Subcutaneous abdominal adipose tissue (tissue), 5 donors: ENCODE results near the gene TNFSF12.

Source experiments
- H3K27ac ChIP-seq: one replicate; pipeline ENCODE4 v1.7.0; 2013; ENCODE audit warnings: low read depth, mild to moderate bottlenecking, inconsistent platforms, low read length, moderate library complexity
- H3K27me3 ChIP-seq, 5 donors: one replicate each; pipeline ENCODE4 v1.7.0; 2013; ENCODE audit warnings: low read length in 5 of 5, inconsistent platforms in 1 of 5; ENCODE audit not compliant: control insufficient read depth in 5 of 5, insufficient read depth in 4 of 5
- H3K36me3 ChIP-seq, 5 donors: one replicate each; pipeline ENCODE4 v1.7.0; 2013; ENCODE audit warnings: low read length in 5 of 5; ENCODE audit not compliant: control insufficient read depth in 5 of 5, insufficient read depth in 5 of 5
- H3K4me1 ChIP-seq, 5 donors: one replicate each; pipeline ENCODE4 v1.7.0; 2013; ENCODE audit warnings: low read length in 5 of 5, mild to moderate bottlenecking in 3 of 5, moderate library complexity in 1 of 5; ENCODE audit not compliant: control insufficient read depth in 5 of 5, insufficient read depth in 5 of 5
- H3K4me3 ChIP-seq, 5 donors: one replicate each; pipeline ENCODE4 v1.7.0; 2013; ENCODE audit warnings: low read length in 5 of 5, low read depth in 1 of 5
- H3K9ac ChIP-seq, 5 donors: one replicate each; pipeline ENCODE4 v1.7.0; 2013; ENCODE audit warnings: low read length in 5 of 5, mild to moderate bottlenecking in 4 of 5, moderate library complexity in 3 of 5
- H3K9me3 ChIP-seq, 5 donors: one replicate each; pipeline ENCODE4 v1.7.0; 2013; ENCODE audit warnings: low read length in 5 of 5; ENCODE audit not compliant: control insufficient read depth in 5 of 5
- donor health status: healthy.
- donor health status: healthy.
- donor health status: healthy.
- donor health status: healthy.
- donor health status: healthy.

The TNFSF12 gene, protein sequence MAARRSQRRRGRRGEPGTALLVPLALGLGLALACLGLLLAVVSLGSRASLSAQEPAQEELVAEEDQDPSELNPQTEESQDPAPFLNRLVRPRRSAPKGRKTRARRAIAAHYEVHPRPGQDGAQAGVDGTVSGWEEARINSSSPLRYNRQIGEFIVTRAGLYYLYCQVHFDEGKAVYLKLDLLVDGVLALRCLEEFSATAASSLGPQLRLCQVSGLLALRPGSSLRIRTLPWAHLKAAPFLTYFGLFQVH

DNA sequence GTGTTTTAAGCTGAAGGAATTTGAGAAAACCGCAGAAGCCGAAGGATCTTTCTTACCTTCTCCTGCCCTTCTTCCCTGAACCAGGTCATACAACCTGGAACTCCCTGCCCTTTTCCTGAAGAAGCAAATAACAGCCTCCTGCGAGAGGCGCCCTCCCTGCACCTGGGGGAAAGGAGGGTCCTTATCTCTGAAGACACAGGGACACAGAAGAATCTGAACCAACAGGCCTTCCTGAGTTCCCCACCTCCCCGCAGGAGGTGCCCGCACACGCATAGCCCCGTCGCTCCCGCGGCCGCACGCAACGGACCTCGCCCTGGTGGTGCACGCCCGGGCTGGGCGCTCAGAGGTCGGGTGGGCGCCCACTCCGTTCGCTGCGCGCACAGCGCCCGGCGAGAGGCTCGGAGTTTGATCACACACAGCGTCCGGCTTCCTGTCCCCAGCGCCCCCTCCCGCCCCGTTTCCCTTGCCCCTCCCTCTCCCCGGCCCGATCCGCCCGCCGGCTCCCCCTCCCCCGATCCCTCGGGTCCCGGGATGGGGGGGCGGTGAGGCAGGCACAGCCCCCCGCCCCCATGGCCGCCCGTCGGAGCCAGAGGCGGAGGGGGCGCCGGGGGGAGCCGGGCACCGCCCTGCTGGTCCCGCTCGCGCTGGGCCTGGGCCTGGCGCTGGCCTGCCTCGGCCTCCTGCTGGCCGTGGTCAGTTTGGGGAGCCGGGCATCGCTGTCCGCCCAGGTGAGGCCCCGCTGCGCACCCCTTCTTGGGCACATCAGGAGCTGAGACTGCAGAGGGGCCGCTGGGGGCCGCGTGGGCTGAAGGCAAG, at the start of gene TNFSF12:
TNFSF12 (plus strand) TSS at position 474 of the 816 bp plus-strand sequence; CDS start at position 570, 96 bp downstream.
- H3K27ac ChIP-seq = peak within 1 kb of the TSS; percentile 62
- H3K36me3 ChIP-seq = peaks cover 0 to 20% (median 11%) of the 10 kb centered on the region in 5 donors
- peaks cover 6 to 32% (median 23%) of the 10 kb centered on the region in 5 donors for H3K4me1 ChIP-seq
- peak within 1 kb of the TSS; percentile 80 to 92 (median 89) for H3K4me3 ChIP-seq
- H3K9me3 ChIP-seq = no peaks in the 10 kb centered on the region
- H3K27me3 ChIP-seq = no peaks in the 10 kb centered on the region
- H3K9ac ChIP-seq = peak within 1 kb of the TSS; percentile 56 to 89 (median 67)

GRCh38 chr17:7499161-7499560, 49.7 kb upstream of the TNFSF12 start:
- peaks cover 0 to 28% (median 3%) of the 10 kb centered on the region in 5 donors for H3K4me1 ChIP-seq
- peaks cover 14 to 83% (median 79%) of the 10 kb centered on the region in 5 donors for H3K36me3 ChIP-seq
- H3K9ac ChIP-seq = no peak overlapping the region
- no peak overlapping the region for H3K27ac ChIP-seq
- H3K4me3 ChIP-seq = no peak overlapping the region
- H3K27me3 ChIP-seq = no peaks in the 10 kb centered on the region
- no peaks in the 10 kb centered on the region for H3K9me3 ChIP-seq

GRCh38 chr17:7501729-7502128, 47.1 kb upstream of the TNFSF12 start:
- Histone ChIP-seq H3K4me1 (peaks cover 0 to 13% (median under 1%) of the 10 kb centered on the region in 5 donors), H3K9ac (no peak overlapping the region), H3K27ac (no peak overlapping the region), H3K27me3 (no peaks in the 10 kb centered on the region), H3K36me3 (peaks cover 20 to 95% (median 86%) of the 10 kb centered on the region in 5 donors), H3K9me3 (no peaks in the 10 kb centered on the region), H3K4me3 (no peak overlapping the region)

- no peaks in the 10 kb centered on the region for H3K9me3 ChIP-seq
- H3K9ac ChIP-seq = no peak overlapping the region
- H3K27ac ChIP-seq = no peak overlapping the region
- peaks cover 0 to 8% (median 0%) of the 10 kb centered on the region in 5 donors for H3K4me1 ChIP-seq
- peaks cover 20 to 95% (median 85%) of the 10 kb centered on the region in 5 donors for H3K36me3 ChIP-seq
- no peaks in the 10 kb centered on the region for H3K27me3 ChIP-seq
- H3K4me3 ChIP-seq = no peak overlapping the region
These were observed 46.5 kb upstream of the TNFSF12 start for GRCh38 chr17:7502171-7502847.

- no peak overlapping the region for H3K4me3 ChIP-seq
- peaks cover 20 to 94% (median 82%) of the 10 kb centered on the region in 5 donors for H3K36me3 ChIP-seq
- H3K9me3 ChIP-seq = no peaks in the 10 kb centered on the region
- no peak overlapping the region for H3K9ac ChIP-seq
- no peaks in the 10 kb centered on the region for H3K27me3 ChIP-seq
- no peak overlapping the region for H3K27ac ChIP-seq
- peaks cover 0 to 1% (median 0%) of the 10 kb centered on the region in 5 donors for H3K4me1 ChIP-seq
These were observed 45.9 kb upstream of the TNFSF12 start for GRCh38 chr17:7502987-7503386.

DNA sequence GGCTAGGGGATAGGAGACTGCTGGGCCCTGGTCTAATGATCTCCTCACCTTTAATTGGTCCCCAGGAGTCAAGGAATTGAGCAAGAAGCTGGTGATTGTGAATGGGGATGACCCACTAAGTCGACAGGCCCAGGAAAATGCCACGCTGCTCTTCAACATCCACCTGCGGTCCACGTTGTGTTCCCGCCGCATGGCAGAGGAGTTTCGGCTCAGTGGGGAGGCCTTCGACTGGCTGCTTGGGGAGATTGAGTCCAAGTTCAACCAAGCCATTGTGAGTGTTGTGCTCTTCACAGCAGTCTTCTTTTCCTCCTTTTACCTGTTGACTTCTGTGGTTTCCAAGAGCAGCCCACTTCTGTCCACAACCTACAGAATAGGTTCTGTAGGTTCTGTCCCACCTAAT, 45.3 kb upstream of the TNFSF12 start:
- Histone ChIP-seq H3K9ac (no peak overlapping the region), H3K27ac (no peak overlapping the region), H3K4me3 (no peak overlapping the region), H3K27me3 (no peaks in the 10 kb centered on the region), H3K36me3 (peaks cover 17 to 94% (median 83%) of the 10 kb centered on the region in 5 donors), H3K4me1 (no peaks in the 10 kb centered on the region), H3K9me3 (no peaks in the 10 kb centered on the region)

DNA sequence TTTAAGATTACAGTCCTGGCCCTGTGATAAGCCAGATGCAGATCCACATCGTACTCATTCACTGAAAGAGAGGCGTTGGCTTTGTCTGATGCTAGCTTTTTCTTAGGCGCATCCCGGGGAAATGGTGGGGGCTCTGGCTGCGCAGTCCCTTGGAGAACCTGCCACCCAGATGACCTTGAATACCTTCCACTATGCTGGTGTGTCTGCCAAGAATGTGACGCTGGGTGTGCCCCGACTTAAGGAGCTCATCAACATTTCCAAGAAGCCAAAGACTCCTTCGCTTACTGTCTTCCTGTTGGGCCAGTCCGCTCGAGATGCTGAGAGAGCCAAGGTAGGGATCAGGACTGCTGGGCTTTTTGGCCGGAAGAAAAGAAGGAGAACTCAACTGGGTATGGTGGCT, 40.7 kb upstream of the TNFSF12 start:
- no peaks in the 10 kb centered on the region for H3K4me1 ChIP-seq
- H3K27me3 ChIP-seq = no peaks in the 10 kb centered on the region
- peaks cover 10 to 97% (median 85%) of the 10 kb centered on the region in 5 donors for H3K36me3 ChIP-seq
- H3K9me3 ChIP-seq = no peaks in the 10 kb centered on the region
- H3K9ac ChIP-seq = no peak overlapping the region
- H3K27ac ChIP-seq = no peak overlapping the region
- H3K4me3 ChIP-seq = no peak overlapping the region

DNA sequence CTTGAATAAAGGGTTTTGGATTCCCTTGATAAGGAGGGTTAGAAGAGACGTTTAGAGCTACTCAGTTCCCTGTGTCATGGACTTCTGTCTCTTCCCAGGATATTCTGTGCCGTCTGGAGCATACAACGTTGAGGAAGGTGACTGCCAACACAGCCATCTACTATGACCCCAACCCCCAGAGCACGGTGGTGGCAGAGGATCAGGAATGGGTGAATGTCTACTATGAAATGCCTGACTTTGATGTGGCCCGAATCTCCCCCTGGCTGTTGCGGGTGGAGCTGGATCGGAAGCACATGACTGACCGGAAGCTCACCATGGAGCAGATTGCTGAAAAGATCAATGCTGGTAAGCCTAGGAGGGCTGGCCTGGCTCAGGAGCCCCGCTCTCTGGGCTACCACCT, 40.0 kb upstream of the TNFSF12 start:
- H3K27ac ChIP-seq = no peak overlapping the region
- H3K9me3 ChIP-seq = no peaks in the 10 kb centered on the region
- H3K27me3 ChIP-seq = no peaks in the 10 kb centered on the region
- no peak overlapping the region for H3K9ac ChIP-seq
- no peak overlapping the region for H3K4me3 ChIP-seq
- H3K4me1 ChIP-seq = no peaks in the 10 kb centered on the region
- peaks cover 7 to 97% (median 85%) of the 10 kb centered on the region in 5 donors for H3K36me3 ChIP-seq

- Histone ChIP-seq H3K27ac (no peak overlapping the region), H3K36me3 (peaks cover 6 to 90% (median 80%) of the 10 kb centered on the region in 5 donors), H3K4me3 (no peak overlapping the region), H3K9me3 (no peaks in the 10 kb centered on the region), H3K9ac (no peak overlapping the region), H3K4me1 (peaks cover 0 to 2% (median 1%) of the 10 kb centered on the region in 5 donors), H3K27me3 (no peaks in the 10 kb centered on the region)
These were observed 38.9 kb upstream of the TNFSF12 start for GRCh38 chr17:7509937-7510336.
